A549 (cell line): Measurements from ENCODE around the gene ANKMY2.

Source experiments
- POLR2A ChIP-seq: IDR thresholded peaks from 2 replicates; pipeline ENCODE4 v1.6.1; 2012; ENCODE audit warnings: mild to moderate bottlenecking, low read length
- ZSCAN20 ChIP-seq: fragments of 250-450 bp; sonication (Bioruptor Pico); IDR thresholded peaks from 2 replicates; pipeline ENCODE4 v1.8.0; 2022; ENCODE audit warnings: mild to moderate bottlenecking, moderate library complexity
- TF ChIP-seq, protein P1 (sequence below): fragments of >200 bp; sonication (Bioruptor Twin); formaldehyde crosslinking; IDR thresholded peaks from 3 replicates; pipeline ENCODE4 v1.5.1; 2016

GRCh38 chr7:16587790-16588189 is 57.8 kb downstream of the ANKMY2 start:
- no peak for TF ChIP-seq ZSCAN20
- TF ChIP-seq, protein P1, sequence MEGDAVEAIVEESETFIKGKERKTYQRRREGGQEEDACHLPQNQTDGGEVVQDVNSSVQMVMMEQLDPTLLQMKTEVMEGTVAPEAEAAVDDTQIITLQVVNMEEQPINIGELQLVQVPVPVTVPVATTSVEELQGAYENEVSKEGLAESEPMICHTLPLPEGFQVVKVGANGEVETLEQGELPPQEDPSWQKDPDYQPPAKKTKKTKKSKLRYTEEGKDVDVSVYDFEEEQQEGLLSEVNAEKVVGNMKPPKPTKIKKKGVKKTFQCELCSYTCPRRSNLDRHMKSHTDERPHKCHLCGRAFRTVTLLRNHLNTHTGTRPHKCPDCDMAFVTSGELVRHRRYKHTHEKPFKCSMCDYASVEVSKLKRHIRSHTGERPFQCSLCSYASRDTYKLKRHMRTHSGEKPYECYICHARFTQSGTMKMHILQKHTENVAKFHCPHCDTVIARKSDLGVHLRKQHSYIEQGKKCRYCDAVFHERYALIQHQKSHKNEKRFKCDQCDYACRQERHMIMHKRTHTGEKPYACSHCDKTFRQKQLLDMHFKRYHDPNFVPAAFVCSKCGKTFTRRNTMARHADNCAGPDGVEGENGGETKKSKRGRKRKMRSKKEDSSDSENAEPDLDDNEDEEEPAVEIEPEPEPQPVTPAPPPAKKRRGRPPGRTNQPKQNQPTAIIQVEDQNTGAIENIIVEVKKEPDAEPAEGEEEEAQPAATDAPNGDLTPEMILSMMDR: no peak
- no peak for TF ChIP-seq POLR2A
